GM12878 (cell line): ENCODE data around the gene GH2. TPM values are rescaled to one million over a fixed set of nuclear protein-coding genes. Genes with fewer than 3 reads are reported as not detected.

Source experiments
- ATAC-seq: fragments of 200-7000 bp; cut with Tn5 transposase; 3 replicates; pipeline ENCODE4 v1.9.1; 2020; ENCODE audit warnings: mild to moderate bottlenecking, moderate library complexity
- BruUV-seq: library from RNA; stranded (reverse); fragments of 400-500 nt; replicated peaks from 2 replicates; lab custom pipeline; 2021; lab: Mats Ljungman, UMichigan
- CTCF ChIA-PET: fragments of 300-600 bp; sonication (Branson Sonifier 250); formaldehyde crosslinking; extraction: SDS; loops from one replicate; lab custom pipeline; 2021; ENCODE audit warnings: inconsistent platforms; lab: Yijun Ruan, JAX
- POLR2A ChIA-PET: fragments of 350-600 bp; formaldehyde crosslinking; extraction: SDS; loops from one replicate; lab custom pipeline; 2021; ENCODE audit warnings: inconsistent platforms; lab: Charles Lee
- RAD21 ChIA-PET: fragments of 300-600 bp; sonication (Branson Sonifier 250); formaldehyde crosslinking; loops from one replicate; lab custom pipeline; 2023; ENCODE audit warnings: antibody characterized with exemption; ENCODE audit not compliant: unreplicated experiment; lab: Charles Lee
- SMC1A ChIA-PET: fragments of 300-600 bp; sonication (Branson Sonifier 250); formaldehyde crosslinking; loops from one replicate; lab custom pipeline; 2023; ENCODE audit not compliant: unreplicated experiment, uncharacterized antibody; lab: Charles Lee
- DNase-seq: peaks from one replicate; pipeline ENCODE4 v3.0.0-alpha.2; 2011; ENCODE audit warnings: low read depth, low spot score
- FAIRE-seq: peaks from 3 replicates; lab custom pipeline; 2011; peaks lifted over from hg19 to GRCh38; lab: Jason Lieb, UNC
- H2AFZ ChIP-seq: 2 replicates; pipeline ENCODE4 v1.6.0; 2011; ENCODE audit warnings: low read depth, low read length, control low read depth; ENCODE audit not compliant: control insufficient read depth
- H3K27ac ChIP-seq: 2 replicates; pipeline ENCODE4 v1.5.1; 2011; ENCODE audit warnings: control low read depth; ENCODE audit not compliant: control insufficient read depth, insufficient read depth
- H3K27me3 ChIP-seq, 2 experiments: replicated peaks in 1 of 2; 2 replicates each; pipeline versions ENCODE4 v1.6.0 to v1.6.1; 2011; ENCODE audit warnings: low read length in 1 of 2; ENCODE audit not compliant: control insufficient read depth in 2 of 2, insufficient read depth in 2 of 2
- H3K36me3 ChIP-seq, 2 experiments: 2 replicates each; pipeline ENCODE4 v1.5.1; 2011; ENCODE audit warnings: low read length in 1 of 2; ENCODE audit not compliant: control insufficient read depth in 2 of 2, insufficient read depth in 2 of 2
- H3K4me1 ChIP-seq: 2 replicates; pipeline ENCODE4 v1.6.1; 2011; ENCODE audit warnings: mild to moderate bottlenecking, low read length, moderate library complexity, mixed read lengths; ENCODE audit not compliant: control insufficient read depth, insufficient read depth
- H3K4me2 ChIP-seq: 2 replicates; pipeline ENCODE4 v1.6.0; 2011; ENCODE audit warnings: control low read depth; ENCODE audit not compliant: control insufficient read depth, insufficient read depth
- H3K4me3 ChIP-seq: fragments of 200-600 bp; sonication (generic); 2 replicates; pipeline ENCODE4 v1.5.1; 2016
- H3K79me2 ChIP-seq: 2 replicates; pipeline ENCODE4 v1.6.0; 2011; ENCODE audit warnings: low read length; ENCODE audit not compliant: control insufficient read depth, insufficient read depth
- H3K9ac ChIP-seq: 2 replicates; pipeline ENCODE4 v1.8.0; 2011; ENCODE audit warnings: low read length, control low read depth, mixed read lengths; ENCODE audit not compliant: control insufficient read depth, insufficient read depth
- H3K9me3 ChIP-seq: replicated peaks from 3 replicates; pipeline ENCODE4 v1.5.1; 2011; ENCODE audit warnings: mild to moderate bottlenecking, low read length; ENCODE audit not compliant: control insufficient read depth, insufficient read depth
- H4K20me1 ChIP-seq: 2 replicates; pipeline ENCODE4 v1.6.0; 2011; ENCODE audit not compliant: control insufficient read depth, insufficient read depth
- ASH2L ChIP-seq: fragments of 300-600, 200-600 bp; sonication (generic); IDR thresholded peaks from 2 replicates; pipeline ENCODE4 v1.6.1; 2017; ENCODE audit warnings: low read depth, mild to moderate bottlenecking, borderline replicate concordance
- BHLHE40 ChIP-seq, 2 experiments: fragments of 450-650 bp in 1 of 2; IDR thresholded peaks; 2 replicates each; pipeline ENCODE4 v1.6.1; 2011 to 2017; ENCODE audit warnings: low read depth in 2 of 2, borderline replicate concordance in 1 of 2, improper control_type of control experiment in 1 of 2, low read length in 1 of 2, mild to moderate bottlenecking in 1 of 2
- CBX3 ChIP-seq: fragments of 200-600 bp; sonication (generic); IDR thresholded peaks from 2 replicates; pipeline ENCODE4 v1.6.1; 2016; ENCODE audit warnings: low read depth, borderline replicate concordance
- CHD4 ChIP-seq: fragments of 200-600 bp; sonication (generic); IDR thresholded peaks from 2 replicates; pipeline ENCODE4 v1.6.1; 2016; ENCODE audit warnings: mild to moderate bottlenecking
- HDGF ChIP-seq: fragments of 450-650 bp; IDR thresholded peaks from 2 replicates; pipeline ENCODE4 v1.6.1; 2016; ENCODE audit warnings: antibody characterized with exemption
- NFYB ChIP-seq: IDR thresholded peaks from 2 replicates; pipeline ENCODE4 v1.6.1; 2011; ENCODE audit warnings: low read depth, mild to moderate bottlenecking, low read length, improper control_type of control experiment, moderate library complexity; ENCODE audit not compliant: insufficient read depth
- POLR2A ChIP-seq: IDR thresholded peaks from 2 replicates; pipeline ENCODE4 v1.6.1; 2011; ENCODE audit warnings: low read depth, mild to moderate bottlenecking, low read length
- RBBP5 ChIP-seq: fragments of 200-600 bp; sonication (generic); conservative IDR thresholded peaks from 2 replicates; pipeline ENCODE4 v1.6.1; 2016
- ZNF622 ChIP-seq: fragments of 450-650 bp; IDR thresholded peaks from 2 replicates; pipeline ENCODE4 v1.6.1; 2017; ENCODE audit warnings: mild to moderate bottlenecking, inconsistent platforms
- WGBS: methylation state at CpG from one replicate; pipeline ENCODE4 v1.1.6; 2016; ENCODE audit warnings: low lambda C conversion rate; ENCODE audit not compliant: insufficient replicate concordance, insufficient coverage; ENCODE audit errors: missing lambda C conversion rate; 5-methylcytosine and 5-hydroxymethylcytosine counted together
- in situ Hi-C: fragments of 300-500 bp; cut with MboI; formaldehyde crosslinking; loops from 9 replicates; pipeline ENCODE4 v1.14.3; 2018; ENCODE audit warnings: mixed read lengths
- intact Hi-C: fragments of 100-400 bp; cut with micrococcal nuclease; formaldehyde crosslinking; loops from one replicate; pipeline ENCODE4 v1.14.2; 2022; ENCODE audit not compliant: unreplicated experiment
- polyA plus RNA-seq, 11 experiments: library from polyadenylated mRNA; depleted of rRNA in 4 of 11; unstranded in 6 of 11; stranded (reverse) in 5 of 11; fragments of >200 nt; fragmentation: Nextera tagmentation in 4 of 11; fragmentation: Illumina TruSeq in 1 of 11; extraction: Ambion mirVana in 4 of 11; extraction: Trizol in 1 of 11; gene quantifications; 1 replicate in 1 of 11; 2 replicates in 10 of 11; pipeline versions ENCODE4 v1.2.1 to v1.2.3, GENCODE V29; 2011 to 2016; ENCODE audit warnings: inconsistent platforms in 2 of 11, missing spikeins in 2 of 11, low read depth in 1 of 11
- total RNA-seq, 4 experiments: library from RNA; depleted of rRNA in 3 of 4; stranded (reverse); fragments of >200 nt in 3 of 4; fragmentation: Illumina TruSeq in 1 of 4; extraction: Trizol in 1 of 4; gene quantifications; 2 replicates each; pipeline versions ENCODE4 v1.2.1 to v1.2.3, GENCODE V29; 2013 to 2021

The GH2 gene
- total and polyA plus RNA-seq, 10 of the 15 experiments (the other 5 are each of a cell fraction or from before 2014, with no cell fraction given) = not detected

GRCh38 chr17:63841350-63842172 is 40.2 kb downstream of the GH2 start:
- 3% methylated on average over 26 of the region's 26 CpGs for WGBS
- peaks cover 18% of the 10 kb centered on the region for H3K4me1 ChIP-seq
- SMC1A ChIA-PET = interaction anchor here (0.7 to 1.0 kb wide), 2 partner anchors 13 to 28 kb away, joined by 3 to 5 read pairs; no protein-coding TSS in a partner anchor
- no peak overlapping the region for H2AFZ ChIP-seq
- H4K20me1 ChIP-seq = no peaks in the 10 kb centered on the region
- peak overlapping the region; percentile 90 for H3K4me2 ChIP-seq
- RAD21 ChIA-PET = interaction anchor here (2.2 kb wide), 1 partner anchor 14 kb away, joined by 5 read pairs; the partner anchor contains the start of gene FTSJ3
- DNase-seq (no peak), ATAC-seq (peak; percentile 13), FAIRE-seq (peak; percentile 31)
- H3K36me3 ChIP-seq = peaks cover 0 to 6% of the 10 kb centered on the region in 2 experiments; a peak in 1 of 4 replicates
- peak overlapping the region; percentile 97 for H3K4me3 ChIP-seq
- TF ChIP-seq ASH2L = no peak
- no peak for TF ChIP-seq CBX3
- peak in 1 of 2 experiments; percentile 60; a peak in 1 of 4 replicates for TF ChIP-seq BHLHE40 (IDR thresholded peaks at IDR 0.05; ENCODE audit: borderline replicate concordance in 1 of 2, low read depth in 2 of 2, low read length in 1 of 2)
- no peak for TF ChIP-seq RBBP5
- TF ChIP-seq NFYB = no peak
- 0 out of 2 replicates have a peak, but pooled peaks have one; percentile 50 for TF ChIP-seq HDGF
- no peak for TF ChIP-seq CHD4
- TF ChIP-seq ZNF622 = no peak
- 0 out of 2 replicates have a peak, but pooled peaks have one; percentile 8 for TF ChIP-seq POLR2A
- H3K79me2 ChIP-seq = peaks cover 51% of the 10 kb centered on the region
- CTCF ChIA-PET = interaction anchor here (0.8 to 2.7 kb wide), 5 partner anchors 11 to 229 kb away, joined by 3 to 19 read pairs (median 4); partner anchors contain the start of genes FTSJ3 and PSMC5
- peak overlapping the region; percentile 65 for H3K9ac ChIP-seq
- H3K27me3 ChIP-seq = no peaks in the 10 kb centered on the region
- in situ Hi-C loops = loop anchor here (10.0 to 25.0 kb wide), 2 partner anchors 404 to 663 kb away; partner anchors contain the start of genes CEP95, CYB561 and DDX5
- H3K9me3 ChIP-seq = no peaks in the 10 kb centered on the region
- peak overlapping the region; percentile 80 for H3K27ac ChIP-seq
- POLR2A ChIA-PET = interaction anchor here (0.5 to 3.5 kb wide), 10 partner anchors 9 to 227 kb away, joined by 3 to 24 read pairs (median 4); partner anchors contain the start of genes CCDC47, DDX42, FTSJ3 and PSMC5
- intact Hi-C loops = loop anchor here (2.0 to 5.0 kb wide), 3 partner anchors 69 to 144 kb away; partner anchors contain the start of genes CCDC47, DDX42 and STRADA
- no TSS peak for BruUV-seq
